ENCODE data around the gene BMAL1.

- TF ChIP-seq CTCF (IDR thresholded peaks at IDR 0.05) (no peak), EP300 (IDR thresholded peaks at IDR 0.05) (no peak), POLR2A (IDR thresholded peaks at IDR 0.05) (no peak)
Observed at GRCh38 chr11:13249177-13249576, 28.4 kb upstream of the BMAL1 start.
